SIG-M5 (cell line): ENCODE measurements around the gene TMEM107.
"Not testable (repeated sequence)": the region's sequence is repeated elsewhere in the genome, so short reads cannot be mapped to it uniquely, and the experiment has no call there.

ENCODE experiments used
- DNase-seq: peaks from one replicate; lab custom pipeline; 2025; lab: John Stamatoyannopoulos, UW

The TMEM107 gene

GRCh38 chr17:8176197-8176940, at the start of gene TMEM107:
Gene TMEM107 (minus strand): TSS chr17:8176380. CDS start chr17:8176286, 94 bp downstream.
- no peak for DNase-seq

GRCh38 chr17:8224891-8225812, 49.0 kb upstream of the TMEM107 start:
- DNase-seq, result no peak

DNA sequence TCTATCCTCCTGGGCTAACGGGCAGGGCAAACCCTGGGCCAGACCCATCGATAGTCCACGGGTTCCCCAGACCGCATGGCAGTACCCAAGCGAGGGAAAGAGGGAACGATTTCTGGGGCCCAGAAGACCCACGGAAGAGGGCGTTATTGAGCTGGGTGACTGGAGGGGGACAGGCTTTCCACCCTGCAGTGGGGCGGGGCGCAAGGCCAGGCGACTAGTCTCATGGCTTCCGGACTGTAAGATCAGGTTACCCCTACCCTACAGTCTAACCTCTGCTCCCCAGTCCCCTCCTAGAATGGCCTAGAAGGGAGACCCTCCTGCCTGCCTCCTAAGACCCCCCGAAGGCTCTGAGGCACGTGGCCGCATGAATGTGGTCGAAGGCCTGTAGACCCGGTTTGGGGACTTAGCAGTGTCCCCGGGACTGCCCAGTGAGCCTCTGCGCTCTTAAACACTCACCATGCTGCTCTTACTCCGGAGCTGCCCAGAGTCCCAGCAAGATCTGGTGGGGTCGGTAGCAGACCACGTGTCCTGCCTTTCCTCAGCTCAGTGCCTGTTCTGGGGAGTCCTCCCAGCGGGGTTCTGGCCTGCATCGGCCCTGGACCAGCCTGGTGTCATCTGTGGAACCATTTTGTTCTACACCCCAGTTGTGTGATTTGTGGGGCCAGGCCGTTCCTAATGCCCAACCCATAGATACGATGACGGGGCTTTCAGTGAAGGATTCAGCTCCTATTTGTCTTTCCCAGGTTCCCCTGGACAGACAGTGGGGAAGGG, 47.4 kb upstream of the TMEM107 start:
- DNase-seq, result no peak

- peak; percentile 59 for DNase-seq
Observed at GRCh38 chr17:8222630-8223355, 46.6 kb upstream of the TMEM107 start.

GRCh38 chr17:8222380-8222629, 46.1 kb upstream of the TMEM107 start:
- DNase-seq, result no peak

- peak; percentile 42 for DNase-seq
Observed at GRCh38 chr17:8221663-8222379, 45.6 kb upstream of the TMEM107 start.

DNA sequence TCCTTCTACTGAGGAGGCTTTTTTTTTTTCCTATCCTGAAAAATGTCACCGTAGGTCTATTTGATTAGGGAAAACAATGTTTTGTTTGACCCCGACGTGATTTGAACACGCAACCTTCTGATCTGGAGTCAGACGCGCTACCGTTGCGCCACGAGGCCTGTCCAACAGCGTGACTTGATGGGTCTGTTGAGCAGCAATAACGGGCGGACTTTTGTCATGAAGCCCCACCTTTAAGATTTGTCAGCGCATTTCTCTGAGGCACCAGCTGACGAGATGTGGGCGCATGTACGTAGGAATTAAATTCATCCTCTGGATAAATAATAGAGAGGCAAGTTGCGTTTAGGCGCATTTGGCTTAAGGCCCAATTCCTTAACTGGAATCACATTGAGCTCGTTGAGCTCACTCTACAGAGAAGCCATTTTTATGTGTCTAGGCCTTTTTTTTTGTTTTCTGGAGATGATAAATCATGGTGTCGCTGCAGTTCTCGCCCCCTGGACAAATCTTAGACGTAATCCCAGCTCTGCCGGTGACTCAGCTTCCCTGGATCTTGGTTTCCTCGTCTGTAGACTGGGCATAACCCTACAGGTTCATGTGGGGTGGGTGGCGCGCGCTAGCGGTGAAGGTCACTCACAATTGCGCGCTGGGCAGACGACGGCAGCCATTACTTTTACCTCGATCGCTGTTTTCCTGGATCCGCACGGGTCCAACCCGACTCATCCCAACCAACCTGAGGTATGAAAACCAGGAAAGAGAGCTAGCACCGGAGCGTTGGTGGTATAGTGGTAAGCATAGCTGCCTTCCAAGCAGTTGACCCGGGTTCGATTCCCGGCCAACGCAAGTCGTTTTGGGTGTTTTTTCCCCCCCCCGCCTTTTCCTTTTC, 44.8 kb upstream of the TMEM107 start:
- DNase-seq, result peak; percentile 17

DNA sequence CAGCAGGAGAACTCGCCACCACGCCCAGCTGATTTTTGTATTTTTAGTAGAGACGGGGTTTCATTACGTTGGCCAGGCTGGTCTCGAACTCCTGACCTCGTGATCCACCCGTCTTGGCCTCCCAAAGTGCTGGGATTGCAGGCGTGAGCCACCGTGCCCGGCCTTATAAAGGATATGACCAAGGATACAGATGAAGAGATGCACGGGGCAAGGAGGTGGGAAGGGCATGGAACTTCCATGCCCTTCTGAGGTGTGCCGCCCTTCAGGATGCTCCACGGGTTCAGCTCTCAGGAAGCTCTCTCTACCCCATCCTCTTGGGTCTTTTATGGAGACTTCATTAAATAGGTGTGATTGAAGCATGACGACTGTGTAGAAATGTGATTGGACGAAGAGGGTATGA, 37.8 kb upstream of the TMEM107 start:
- DNase-seq, result not testable (repeated sequence)

DNA sequence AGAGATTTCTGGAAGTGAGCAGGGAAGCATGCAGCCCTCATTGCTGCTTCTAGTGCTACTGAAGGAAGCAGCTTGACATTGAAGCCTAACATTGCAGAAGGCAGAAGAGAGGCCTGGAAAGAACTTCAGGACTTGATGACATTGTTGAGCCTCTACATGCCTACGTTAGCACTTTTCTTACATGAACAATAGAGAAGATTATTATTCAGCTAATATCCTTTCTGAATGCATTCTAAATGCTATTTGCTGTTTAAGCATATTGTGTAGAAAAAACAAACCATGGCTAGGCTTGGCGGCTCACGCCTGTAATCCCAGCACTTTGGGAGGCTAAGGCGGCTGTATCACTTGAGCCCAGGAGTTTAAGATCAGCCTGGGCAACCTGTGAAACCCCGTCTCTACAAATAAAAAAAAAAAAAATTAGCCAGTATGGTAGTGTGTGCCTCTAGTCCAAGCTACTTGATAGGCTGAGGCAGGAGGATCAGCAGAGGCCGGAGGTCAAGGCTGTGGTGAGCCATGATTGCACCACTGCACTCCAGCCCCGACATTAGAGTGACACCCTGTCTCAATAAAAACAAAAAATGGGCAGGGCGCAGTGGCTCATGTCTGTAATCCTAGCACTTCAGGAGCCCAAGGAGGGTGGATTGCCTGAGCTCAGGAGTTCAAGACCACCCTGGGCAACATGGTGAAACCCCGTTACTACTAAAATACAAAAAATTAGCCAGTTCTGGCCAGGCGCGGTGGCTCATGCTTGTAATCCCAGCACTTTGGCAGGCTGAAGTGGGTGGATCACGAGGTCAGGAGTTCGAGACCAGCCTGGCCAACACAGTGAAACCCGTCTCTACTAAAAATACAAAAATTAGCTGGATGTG, 36.4 kb upstream of the TMEM107 start:
- no peak for DNase-seq

GRCh38 chr17:8210761-8211458, 34.7 kb upstream of the TMEM107 start:
- DNase-seq, result no peak

GRCh38 chr17:8209907-8210760, 34.0 kb upstream of the TMEM107 start, which contains the start of gene AURKB:
Gene AURKB (minus strand): TSS chr17:8210575. CDS start chr17:8210224, 351 bp downstream.
- DNase-seq, result peak; percentile 52

DNA sequence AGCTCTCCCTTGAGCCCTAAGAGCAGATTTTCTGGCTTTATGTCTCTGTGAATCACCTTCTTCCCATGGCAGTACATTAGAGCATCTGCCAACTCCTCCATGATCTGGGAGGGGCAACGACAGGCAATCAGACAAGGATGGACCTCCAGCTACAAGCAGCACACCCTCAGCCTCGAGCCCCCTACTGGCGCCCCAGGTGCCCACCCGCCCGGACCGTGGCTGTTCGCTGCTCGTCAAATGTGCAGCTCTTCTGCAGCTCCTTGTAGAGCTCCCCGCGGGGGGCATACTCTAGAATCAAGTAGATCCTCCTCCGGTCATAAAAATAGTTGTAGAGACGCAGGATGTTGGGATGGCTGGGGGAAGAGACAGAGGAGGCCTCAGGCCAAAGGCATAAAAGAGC, 30.4 kb upstream of the TMEM107 start:
- no peak for DNase-seq

DNA sequence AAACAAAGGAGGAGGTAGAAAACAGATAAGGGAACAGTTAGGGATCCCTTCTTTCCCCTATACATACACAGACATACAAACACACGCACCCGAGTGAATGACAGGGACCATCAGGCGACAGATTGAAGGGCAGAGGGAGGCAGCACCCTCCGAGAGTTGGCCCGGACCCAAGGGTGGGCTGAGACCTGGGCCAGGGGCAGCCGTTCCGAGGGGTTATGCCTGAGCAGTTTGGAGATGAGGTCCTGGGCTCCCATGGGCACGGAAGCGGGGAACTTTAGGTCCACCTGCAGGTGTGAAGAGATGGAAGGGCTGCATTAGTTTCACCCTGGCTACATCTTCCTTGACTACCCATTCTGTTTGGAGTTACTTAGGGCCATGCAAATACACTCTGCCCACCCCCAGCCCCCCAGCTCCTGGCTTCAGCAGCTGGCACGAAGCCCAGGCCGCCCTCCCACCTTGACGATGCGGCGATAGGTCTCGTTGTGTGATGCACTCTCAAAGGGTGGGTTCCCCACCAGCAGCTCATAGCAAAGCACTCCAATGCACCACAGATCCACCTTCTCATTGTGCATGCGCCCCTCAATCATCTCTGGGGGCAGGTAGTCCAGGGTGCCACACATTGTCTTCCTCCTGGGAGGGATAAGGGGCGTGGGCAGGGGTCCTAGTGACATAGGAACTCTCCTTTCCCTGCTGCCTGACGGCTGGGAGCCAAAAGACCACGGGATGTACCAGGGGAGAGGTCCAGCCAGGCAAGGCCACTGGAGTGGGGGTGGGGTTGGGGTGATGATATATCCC, 28.8 kb upstream of the TMEM107 start:
- DNase-seq, result no peak

DNA sequence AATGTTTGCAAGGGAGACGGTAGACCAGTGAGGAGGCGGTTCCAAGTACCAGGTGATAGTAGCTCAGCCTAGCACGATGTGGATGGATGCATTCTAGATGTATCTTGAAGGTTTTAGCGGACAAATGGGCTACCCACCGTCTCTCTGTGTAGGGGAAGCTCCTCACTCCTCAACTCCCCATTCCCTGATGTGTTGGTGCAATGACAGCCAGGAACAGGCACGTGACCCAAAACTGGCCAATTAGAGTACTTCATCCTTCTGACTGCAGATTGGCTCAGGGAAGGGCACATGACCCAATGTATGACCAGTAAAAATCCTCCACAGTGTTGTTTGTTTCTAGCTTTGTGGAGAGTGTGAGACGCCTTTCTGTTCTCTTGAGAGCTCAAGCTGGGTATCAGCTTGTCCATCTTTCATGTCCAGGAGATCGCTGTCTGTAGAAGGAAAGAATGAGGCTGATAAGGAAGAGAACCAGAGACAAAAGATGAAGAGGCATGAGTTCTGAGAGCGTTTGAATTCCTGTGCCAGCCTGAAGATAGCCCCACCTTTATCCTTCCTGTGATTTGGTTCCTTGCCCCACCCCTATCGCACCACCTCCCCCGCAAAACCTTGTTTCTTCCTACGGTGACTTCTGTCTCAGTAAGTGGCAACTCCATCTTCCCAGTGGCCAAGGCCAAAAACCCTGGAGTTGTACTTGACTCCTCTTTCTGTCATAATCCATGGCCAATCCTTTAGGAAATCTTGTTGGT, 16.1 kb upstream of the TMEM107 start:
- peak; percentile 45 for DNase-seq

- DNase-seq, result no peak
Observed at GRCh38 chr17:8190506-8190905, 14.3 kb upstream of the TMEM107 start.
